ENCODE data around the gene ARAP2.

- no peak for TF ChIP-seq CTCF (IDR thresholded peaks at IDR 0.05; ENCODE audit: low read length)
- TF ChIP-seq EZH2 (IDR thresholded peaks at IDR 0.05; ENCODE audit: borderline replicate concordance, low read length): no peak
These were observed 110.7 kb downstream of the ARAP2 start for GRCh38 chr4:36133658-36134057.
